Measurements from ENCODE around the gene ATG13.
"Not testable (repeated sequence)": the region's sequence is repeated elsewhere in the genome, so short reads cannot be mapped to it uniquely, and the experiment has no call there.

ATG13 gene

GRCh38 chr11:46617134-46617971 lies at the start of gene ATG13, which contains the start of gene HARBI1:
ATG13 (plus strand) TSS chr11:46617553; CDS start chr11:46644292, 26,739 bp downstream.
HARBI1 (minus strand) TSS chr11:46617227; CDS start chr11:46616237, 990 bp downstream.
- peak; percentile 96 for DNase-seq

GRCh38 chr11:46570790-46571398 lies 46.5 kb upstream of the ATG13 start:
- no peak for DNase-seq

- DNase-seq = no peak
Observed at GRCh38 chr11:46574656-46575055, 42.7 kb upstream of the ATG13 start.

GRCh38 chr11:46577058-46577457 lies 40.3 kb upstream of the ATG13 start:
- DNase-seq = no peak

GRCh38 chr11:46582588-46582987 lies 34.8 kb upstream of the ATG13 start:
- no peak for DNase-seq

GRCh38 chr11:46583513-46583912 lies 33.8 kb upstream of the ATG13 start:
- DNase-seq = not testable (repeated sequence)

GRCh38 chr11:46588131-46588530 lies 29.2 kb upstream of the ATG13 start:
- DNase-seq = no peak

GRCh38 chr11:46588915-46589314 lies 28.4 kb upstream of the ATG13 start:
- no peak for DNase-seq

- no peak for DNase-seq
Observed at GRCh38 chr11:46590740-46591605, 26.4 kb upstream of the ATG13 start.

GRCh38 chr11:46593550-46594373 lies 23.6 kb upstream of the ATG13 start, which contains the start of gene AMBRA1:
AMBRA1 (minus strand) TSS chr11:46594023; CDS start chr11:46548380, 45,643 bp downstream.
- DNase-seq = peak; percentile 84

GRCh38 chr11:46594374-46594700 lies 23.0 kb upstream of the ATG13 start:
- DNase-seq = no peak

GRCh38 chr11:46594785-46595184 lies 22.6 kb upstream of the ATG13 start:
- DNase-seq = no peak

- no peak for DNase-seq
Observed at GRCh38 chr11:46597155-46597554, 20.2 kb upstream of the ATG13 start.

GRCh38 chr11:46597609-46598219 lies 19.6 kb upstream of the ATG13 start:
- DNase-seq = no peak

- DNase-seq = no peak
Observed at GRCh38 chr11:46599340-46600193, 17.8 kb upstream of the ATG13 start.

- no peak for DNase-seq
Observed at GRCh38 chr11:46600194-46600960, 17.0 kb upstream of the ATG13 start.

GRCh38 chr11:46601129-46601528 lies 16.2 kb upstream of the ATG13 start:
- no peak for DNase-seq

- DNase-seq = no peak
Observed at GRCh38 chr11:46603704-46604308, 13.5 kb upstream of the ATG13 start.

GRCh38 chr11:46604796-46605195 lies 12.6 kb upstream of the ATG13 start:
- no peak for DNase-seq

GRCh38 chr11:46607516-46607915 lies 9.8 kb upstream of the ATG13 start:
- DNase-seq = no peak
